Measurements from ENCODE around the gene TTBK2.

The TTBK2 gene

GRCh38 chr15:42863572-42864239 is 56.9 kb downstream of the TTBK2 start:
- no peak for DNase-seq (ENCODE audit: low read depth, low spot score)
- no peak overlapping the region for H3K4me3 ChIP-seq (ENCODE audit: low read depth, low read length)
- ChIA-PET CTCF (no interaction called here), POLR2A (no interaction called here)
- TF ChIP-seq CTCF (IDR thresholded peaks at IDR 0.05; ENCODE audit: insufficient read depth, low read length, missing control alignments): no peak

GRCh38 chr15:42858999-42859789 is 61.4 kb downstream of the TTBK2 start:
- POLR2A ChIA-PET: no interaction called here
- peak; percentile 1 for DNase-seq (ENCODE audit: low read depth, low spot score)
- TF ChIP-seq CTCF (IDR thresholded peaks at IDR 0.05; ENCODE audit: insufficient read depth, low read length, missing control alignments): no peak
- CTCF ChIA-PET: no interaction called here
- no peak overlapping the region for H3K4me3 ChIP-seq (ENCODE audit: low read depth, low read length)

- no peak for DNase-seq (ENCODE audit: low read depth, low spot score)
- no peak for TF ChIP-seq CTCF (IDR thresholded peaks at IDR 0.05; ENCODE audit: insufficient read depth, low read length, missing control alignments)
- CTCF ChIA-PET: interaction anchor here (1.1 kb wide), 1 partner anchor 39 kb away, joined by 3 read pairs; no protein-coding TSS in a partner anchor
- H3K4me3 ChIP-seq (ENCODE audit: low read depth, low read length): no peak overlapping the region
- POLR2A ChIA-PET: no interaction called here
These were observed 62.0 kb downstream of the TTBK2 start for GRCh38 chr15:42858540-42858939.

GRCh38 chr15:42854576-42854975 is 66.0 kb downstream of the TTBK2 start:
- CTCF ChIA-PET: no interaction called here

GRCh38 chr15:42849836-42850235 is 70.7 kb downstream of the TTBK2 start:
- no peak for DNase-seq (ENCODE audit: low read depth, low spot score)
- ChIA-PET POLR2A (no interaction called here), CTCF (no interaction called here)
- TF ChIP-seq CTCF (IDR thresholded peaks at IDR 0.05; ENCODE audit: insufficient read depth, low read length, missing control alignments): no peak
- H3K4me3 ChIP-seq (ENCODE audit: low read depth, low read length): no peak overlapping the region

More at GRCh38 chr15:42854576-42854975, 66.0 kb downstream of the TTBK2 start:
- no peak for DNase-seq (ENCODE audit: low read depth, low spot score)
- POLR2A ChIA-PET: no interaction called here
- TF ChIP-seq CTCF (IDR thresholded peaks at IDR 0.05; ENCODE audit: insufficient read depth, low read length, missing control alignments): no peak
- H3K4me3 ChIP-seq (ENCODE audit: low read depth, low read length): no peak overlapping the region

- no peak for TF ChIP-seq CTCF (IDR thresholded peaks at IDR 0.05; ENCODE audit: insufficient read depth, low read length, missing control alignments)
- H3K4me3 ChIP-seq (ENCODE audit: low read depth, low read length): no peak overlapping the region
- POLR2A ChIA-PET: no interaction called here
- DNase-seq (ENCODE audit: low read depth, low spot score): no peak
- CTCF ChIA-PET: no interaction called here
These were observed 71.7 kb downstream of the TTBK2 start for GRCh38 chr15:42848846-42849245.

Measured in AG04449 (cell line).